Measurements from ENCODE around the gene UPP1.
"Not testable (repeated sequence)": the region's sequence is repeated elsewhere in the genome, so short reads cannot be mapped to it uniquely, and the experiment has no call there.

DNA sequence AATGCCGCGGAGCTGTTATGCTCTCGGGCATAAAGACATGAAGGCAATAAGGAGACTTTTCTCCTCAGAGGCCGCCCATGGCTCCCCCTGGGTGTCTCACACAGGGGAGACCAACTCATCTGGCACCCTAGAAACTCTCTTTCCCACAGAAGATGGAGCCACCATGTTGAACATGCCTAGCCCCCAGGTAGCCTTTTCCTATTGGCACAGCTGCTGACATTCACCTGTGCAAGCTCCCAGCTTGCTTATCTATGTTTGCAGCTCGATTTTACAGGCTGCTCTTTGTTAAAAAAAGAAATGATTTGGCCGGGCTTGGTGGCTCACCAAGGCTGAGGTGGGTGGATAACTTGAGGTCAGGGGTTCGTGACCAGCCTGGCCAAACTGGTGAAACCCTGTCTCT, 58.6 kb downstream of the UPP1 start:
- TF ChIP-seq, protein P1, sequence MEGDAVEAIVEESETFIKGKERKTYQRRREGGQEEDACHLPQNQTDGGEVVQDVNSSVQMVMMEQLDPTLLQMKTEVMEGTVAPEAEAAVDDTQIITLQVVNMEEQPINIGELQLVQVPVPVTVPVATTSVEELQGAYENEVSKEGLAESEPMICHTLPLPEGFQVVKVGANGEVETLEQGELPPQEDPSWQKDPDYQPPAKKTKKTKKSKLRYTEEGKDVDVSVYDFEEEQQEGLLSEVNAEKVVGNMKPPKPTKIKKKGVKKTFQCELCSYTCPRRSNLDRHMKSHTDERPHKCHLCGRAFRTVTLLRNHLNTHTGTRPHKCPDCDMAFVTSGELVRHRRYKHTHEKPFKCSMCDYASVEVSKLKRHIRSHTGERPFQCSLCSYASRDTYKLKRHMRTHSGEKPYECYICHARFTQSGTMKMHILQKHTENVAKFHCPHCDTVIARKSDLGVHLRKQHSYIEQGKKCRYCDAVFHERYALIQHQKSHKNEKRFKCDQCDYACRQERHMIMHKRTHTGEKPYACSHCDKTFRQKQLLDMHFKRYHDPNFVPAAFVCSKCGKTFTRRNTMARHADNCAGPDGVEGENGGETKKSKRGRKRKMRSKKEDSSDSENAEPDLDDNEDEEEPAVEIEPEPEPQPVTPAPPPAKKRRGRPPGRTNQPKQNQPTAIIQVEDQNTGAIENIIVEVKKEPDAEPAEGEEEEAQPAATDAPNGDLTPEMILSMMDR (conservative IDR thresholded peaks at IDR 0.05; ENCODE audit: low read length): not testable (repeated sequence)
- TF ChIP-seq EZH2phosphoT487 (IDR thresholded peaks at IDR 0.05; ENCODE audit: borderline replicate concordance, low read depth, low read length): not testable (repeated sequence)
